Thoracic aorta (tissue), 2 donors: Measurements from ENCODE around the gene CRYBG1. TPM values are rescaled to one million over a fixed set of nuclear protein-coding genes. Genes with fewer than 3 reads are reported as not detected.

Source experiments
- ATAC-seq: fragments of 150-250 bp; one replicate; pipeline ENCODE4 v1.8.0; 2017; ENCODE audit warnings: low read depth; ENCODE audit not compliant: insufficient number of reproducible peaks, low FRiP score
- DNase-seq: peaks from one replicate; pipeline ENCODE4 v3.0.0-alpha.2; 2020; ENCODE audit warnings: low spot score
- H3K27ac ChIP-seq, 2 donors: fragments of 200-600 bp; sonication (generic); 1 replicate in 1 of 2; 2 replicates in 1 of 2; pipeline ENCODE4 v1.5.1; 2016; ENCODE audit warnings: mild to moderate bottlenecking in 2 of 2, moderate library complexity in 2 of 2
- H3K27me3 ChIP-seq: fragments of 200-600 bp; sonication (generic); replicated peaks from 2 replicates; pipeline ENCODE4 v1.6.0; 2016; ENCODE audit warnings: mild to moderate bottlenecking; ENCODE audit not compliant: insufficient read depth
- H3K36me3 ChIP-seq: fragments of 200-600 bp; sonication (generic); one replicate; pipeline ENCODE4 v1.5.1; 2016
- H3K4me1 ChIP-seq, 2 donors: fragments of 200-600 bp; sonication (generic); 1 replicate in 1 of 2; 2 replicates in 1 of 2; pipeline versions ENCODE4 v1.5.1 to v1.6.0; 2016; ENCODE audit warnings: low read depth in 2 of 2, mild to moderate bottlenecking in 1 of 2; ENCODE audit not compliant: control insufficient read depth in 1 of 2
- H3K4me3 ChIP-seq: fragments of 200-600 bp; sonication (generic); 2 replicates; pipeline ENCODE4 v1.5.1; 2016; ENCODE audit warnings: mild to moderate bottlenecking
- H3K9me3 ChIP-seq: fragments of 200-600 bp; sonication (generic); 2 replicates; pipeline ENCODE4 v1.5.1; 2016
- CTCF ChIP-seq: fragments of 200-600 bp; sonication (generic); IDR thresholded peaks from one replicate; pipeline ENCODE4 v1.5.1; 2019; ENCODE audit warnings: antibody characterized with exemption
- total RNA-seq, 2 donors: library from RNA; depleted of rRNA; stranded (reverse); fragments of >200 nt; gene quantifications; one replicate each; pipeline versions ENCODE4 v1.1.0 to v1.2.3, GENCODE V29; 2016

The CRYBG1 gene
- total RNA-seq, 2 donors from 2014 or later: 3.2 to 7.2 TPM

GRCh38 chr6:106430466-106430865 lies 69.9 kb downstream of the CRYBG1 start:
- Histone ChIP-seq H3K27ac (no peak overlapping the region), H3K36me3 (no peaks in the 10 kb centered on the region), H3K4me1 (no peaks in the 10 kb centered on the region), H3K27me3 (no peaks in the 10 kb centered on the region), H3K9me3 (no peaks in the 10 kb centered on the region), H3K4me3 (no peak overlapping the region)
- no peak for TF ChIP-seq CTCF
- ATAC-seq (no peak), DNase-seq (no peak)

- no peaks in the 10 kb centered on the region for H3K4me1 ChIP-seq
- ATAC-seq (no peak), DNase-seq (no peak)
- H3K9me3 ChIP-seq: no peaks in the 10 kb centered on the region
- H3K4me3 ChIP-seq: no peak overlapping the region
- H3K36me3 ChIP-seq: no peaks in the 10 kb centered on the region
- H3K27me3 ChIP-seq: no peaks in the 10 kb centered on the region
- no peak overlapping the region for H3K27ac ChIP-seq
- TF ChIP-seq CTCF: no peak
These were observed 70.9 kb downstream of the CRYBG1 start for GRCh38 chr6:106431405-106431804.

GRCh38 chr6:106431972-106432371 lies 71.5 kb downstream of the CRYBG1 start:
- no peak for TF ChIP-seq CTCF
- DNase-seq (no peak), ATAC-seq (no peak)
- Histone ChIP-seq H3K9me3 (no peaks in the 10 kb centered on the region), H3K27ac (no peak overlapping the region), H3K4me3 (no peak overlapping the region), H3K36me3 (no peaks in the 10 kb centered on the region), H3K27me3 (no peaks in the 10 kb centered on the region), H3K4me1 (no peaks in the 10 kb centered on the region)

GRCh38 chr6:106434530-106434929 lies 74.0 kb downstream of the CRYBG1 start:
- H3K36me3 ChIP-seq: no peaks in the 10 kb centered on the region
- H3K9me3 ChIP-seq: no peaks in the 10 kb centered on the region
- H3K27ac ChIP-seq: no peak overlapping the region
- ATAC-seq (no peak), DNase-seq (no peak)
- no peaks in the 10 kb centered on the region for H3K27me3 ChIP-seq
- no peak for TF ChIP-seq CTCF
- H3K4me1 ChIP-seq: no peaks in the 10 kb centered on the region
- no peak overlapping the region for H3K4me3 ChIP-seq

- no peak for TF ChIP-seq CTCF
- H3K9me3 ChIP-seq: no peaks in the 10 kb centered on the region
- DNase-seq (no peak), ATAC-seq (no peak)
- no peaks in the 10 kb centered on the region for H3K36me3 ChIP-seq
- H3K27me3 ChIP-seq: no peaks in the 10 kb centered on the region
- no peak overlapping the region for H3K4me3 ChIP-seq
- H3K27ac ChIP-seq: no peak overlapping the region
- H3K4me1 ChIP-seq: no peaks in the 10 kb centered on the region
These were observed 78.9 kb downstream of the CRYBG1 start for GRCh38 chr6:106439459-106439858.
